Activated naive CD8-positive, alpha-beta T cell treated with anti-CD3 and anti-CD28 coated beads, Interleukin-2, amount 50 U/mL, for 16 hours (primary cell): ENCODE results near the gene SLC26A8.
"Not testable (repeated sequence)": the region's sequence is repeated elsewhere in the genome, so short reads cannot be mapped to it uniquely, and the experiment has no call there.

Experiments used
- DNase-seq: peaks from one replicate; pipeline ENCODE4 v3.0.0-alpha.2; 2020; ENCODE audit warnings: low read depth, low spot score

Gene SLC26A8

DNA sequence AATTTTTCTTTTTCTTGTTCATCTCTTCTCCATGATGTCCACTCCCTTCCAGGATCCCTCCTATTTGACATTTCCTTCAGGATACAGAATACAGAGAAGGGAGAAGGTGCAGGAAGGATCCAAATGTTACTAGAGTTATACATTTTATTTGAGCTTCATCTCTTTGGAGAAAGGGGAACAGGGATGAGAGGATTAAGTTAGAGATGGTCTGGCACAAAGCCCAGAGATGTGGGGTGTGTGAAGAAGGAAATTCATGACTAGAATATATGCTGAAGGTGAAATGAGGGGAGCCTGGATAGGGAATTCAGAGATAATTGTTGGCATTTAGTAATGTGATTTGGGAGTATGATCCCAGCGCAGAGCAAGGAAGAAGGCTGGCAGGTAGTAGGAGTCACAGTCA lies 81.1 kb downstream of the SLC26A8 start:
- no peak for DNase-seq

DNA sequence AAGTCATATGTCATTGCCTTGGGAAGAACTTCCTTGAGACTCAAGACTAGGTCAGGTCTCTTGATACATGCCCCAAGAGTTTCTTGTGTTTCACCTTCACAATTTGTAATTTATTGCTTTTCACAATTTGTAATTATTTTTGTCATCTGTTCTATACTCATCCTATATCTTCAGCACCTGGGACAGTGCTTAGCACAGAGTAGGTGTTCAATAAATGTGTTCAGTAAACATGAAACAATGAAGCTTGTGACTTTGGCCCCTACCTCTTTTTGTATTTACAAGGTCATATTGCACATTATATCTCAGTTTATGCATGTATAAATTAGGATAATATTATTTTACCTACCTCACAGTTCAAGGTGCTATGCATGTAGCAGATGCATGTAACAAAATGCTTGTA lies 82.1 kb downstream of the SLC26A8 start:
- no peak for DNase-seq

DNA sequence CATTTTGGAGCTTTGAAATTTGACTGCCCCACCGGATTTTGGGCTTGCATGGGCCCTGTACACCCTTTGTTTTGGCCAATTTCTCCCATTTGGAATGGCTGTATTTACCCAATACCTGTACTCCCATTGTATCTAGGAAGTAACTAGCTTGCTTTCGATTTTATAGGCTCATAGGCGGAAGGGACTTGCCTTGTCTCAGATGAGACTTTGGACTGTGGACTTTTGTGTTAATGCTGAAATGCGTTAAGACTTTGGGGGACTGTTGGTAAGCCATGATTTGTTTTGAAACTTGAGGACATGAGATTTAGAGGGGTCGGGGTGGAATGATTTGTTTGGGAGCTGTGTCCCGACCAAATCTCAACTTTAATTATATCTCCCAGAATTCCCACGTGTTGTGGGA lies 83.3 kb downstream of the SLC26A8 start:
- not testable (repeated sequence) for DNase-seq

DNA sequence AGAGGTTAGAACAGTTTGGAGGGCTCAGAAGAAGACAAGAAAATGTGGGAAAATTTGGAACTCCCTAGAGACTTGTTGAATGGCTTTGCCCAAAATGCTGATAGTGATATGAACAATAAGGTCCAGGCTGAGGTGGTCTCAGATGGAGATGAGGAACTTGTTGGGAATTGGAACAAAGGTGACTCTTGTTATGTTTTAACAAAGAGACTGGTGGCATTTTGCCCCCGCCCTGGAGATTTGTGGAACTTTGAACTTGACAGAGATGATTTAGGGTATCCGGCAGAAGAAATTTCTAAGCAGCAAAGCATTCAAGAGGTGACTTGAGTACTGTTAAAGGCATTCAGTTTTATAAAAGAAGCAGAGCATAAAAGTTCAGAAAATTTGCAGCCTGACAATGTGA lies 84.4 kb downstream of the SLC26A8 start:
- DNase-seq: not testable (repeated sequence)

DNA sequence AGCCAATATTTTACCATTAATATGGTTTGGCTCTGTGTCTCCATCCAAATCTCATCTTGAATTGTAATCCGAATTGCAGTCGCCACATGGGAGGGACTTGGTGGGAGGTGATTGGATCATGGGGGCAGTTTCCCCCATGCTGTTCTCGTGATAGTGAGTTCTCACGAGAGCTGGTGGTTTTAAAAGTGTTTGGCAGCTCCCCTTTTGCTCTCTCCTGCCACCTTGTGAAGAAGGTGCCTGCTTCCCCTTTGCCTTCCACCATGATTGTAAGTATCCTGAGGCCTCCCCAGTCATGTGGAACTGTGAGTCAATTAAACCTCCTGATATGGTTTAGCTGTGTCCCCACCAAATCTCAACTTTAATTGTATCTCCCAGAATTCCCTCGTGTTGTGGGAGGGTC lies 85.2 kb downstream of the SLC26A8 start:
- DNase-seq: not testable (repeated sequence)

DNA sequence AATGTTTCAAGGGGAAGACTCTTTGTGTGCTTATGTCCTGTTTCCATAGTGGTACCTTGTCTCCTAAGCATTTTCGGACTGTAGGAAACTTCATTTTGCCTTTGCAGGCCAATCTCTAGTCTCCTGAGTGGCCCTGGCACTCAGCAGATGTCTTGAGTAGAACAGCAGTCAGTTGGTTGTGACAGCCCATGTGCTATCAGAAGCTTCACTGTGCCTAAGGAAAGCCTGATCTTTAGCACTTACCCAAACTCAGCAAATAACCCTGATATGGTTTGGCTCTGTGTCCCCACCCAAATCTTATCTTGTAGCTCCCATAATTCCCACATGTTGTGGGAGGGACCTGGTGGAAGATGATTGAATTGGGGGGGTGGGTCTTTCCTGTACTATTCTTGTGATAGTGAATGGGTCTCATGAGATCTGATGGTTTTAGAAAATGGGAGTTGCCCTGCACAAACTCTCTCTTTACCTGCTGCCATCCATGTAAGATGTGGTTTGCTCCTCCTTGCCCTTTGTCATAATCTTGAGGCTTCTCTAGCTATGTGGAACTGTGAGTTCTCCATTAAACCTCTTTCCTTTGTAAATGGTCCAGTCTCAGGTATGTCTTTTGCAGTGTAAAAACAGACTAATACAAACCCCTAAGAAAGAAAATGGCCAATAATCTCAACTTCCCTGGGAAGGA lies 87.6 kb downstream of the SLC26A8 start:
- DNase-seq: no peak

DNA sequence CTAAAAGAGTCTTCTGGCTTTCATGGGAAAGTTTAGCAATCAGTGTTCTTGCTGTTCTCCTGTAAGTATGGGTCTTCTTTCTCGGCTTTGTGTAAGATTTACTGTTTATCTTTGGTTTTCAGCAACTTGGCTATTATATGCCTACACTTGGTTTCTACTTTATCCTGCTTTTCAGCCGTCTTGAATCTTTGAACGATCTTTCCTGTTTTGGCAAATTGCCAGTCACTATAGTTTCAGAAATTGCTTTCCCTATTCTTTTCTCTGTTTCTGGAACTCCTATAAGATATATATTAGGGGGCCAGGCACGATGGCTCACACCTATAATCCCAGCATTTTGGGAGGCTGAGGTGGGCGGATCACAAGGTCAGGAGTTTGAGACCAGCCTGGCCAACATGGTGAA lies 89.0 kb downstream of the SLC26A8 start:
- no peak for DNase-seq

DNA sequence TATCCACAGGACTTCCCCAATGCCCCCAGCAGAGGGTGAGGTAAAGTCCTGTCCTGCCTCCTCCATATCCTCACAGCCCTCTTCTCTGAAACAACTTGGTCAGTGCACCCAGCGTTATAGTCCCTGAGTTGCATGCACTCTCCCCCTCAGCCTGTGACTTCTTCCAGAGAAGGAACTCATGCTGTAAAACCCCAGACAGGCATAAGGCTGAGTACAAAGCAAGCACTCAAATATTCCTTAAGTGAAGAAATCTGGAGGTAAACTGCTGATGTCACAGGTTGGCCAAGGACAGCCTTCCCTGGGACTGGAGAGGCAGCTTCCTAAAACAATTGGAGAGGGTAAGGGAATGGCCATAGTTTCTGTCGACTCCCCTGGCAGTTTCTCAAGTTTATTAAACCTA lies 90.6 kb downstream of the SLC26A8 start:
- DNase-seq: no peak

DNA sequence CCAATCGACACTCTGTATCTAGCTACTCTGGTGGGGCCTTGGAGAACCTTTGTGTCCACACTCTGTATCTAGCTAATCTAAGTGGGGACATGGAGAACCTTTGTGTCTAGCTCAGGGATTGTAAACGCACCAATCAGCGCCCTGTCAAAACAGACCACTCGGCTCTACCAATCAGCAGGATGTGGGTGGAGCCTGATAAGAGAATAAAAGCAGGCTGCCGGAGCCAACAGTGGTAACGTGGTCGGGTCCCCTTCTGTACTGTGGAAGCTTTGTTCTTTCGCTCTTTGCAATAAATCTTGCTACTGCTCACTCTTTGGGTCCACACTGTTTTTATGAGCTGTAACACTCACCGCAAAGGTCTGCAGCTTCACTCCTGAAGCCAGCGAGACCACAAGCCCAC lies 92.6 kb downstream of the SLC26A8 start:
- DNase-seq: not testable (repeated sequence)

DNA sequence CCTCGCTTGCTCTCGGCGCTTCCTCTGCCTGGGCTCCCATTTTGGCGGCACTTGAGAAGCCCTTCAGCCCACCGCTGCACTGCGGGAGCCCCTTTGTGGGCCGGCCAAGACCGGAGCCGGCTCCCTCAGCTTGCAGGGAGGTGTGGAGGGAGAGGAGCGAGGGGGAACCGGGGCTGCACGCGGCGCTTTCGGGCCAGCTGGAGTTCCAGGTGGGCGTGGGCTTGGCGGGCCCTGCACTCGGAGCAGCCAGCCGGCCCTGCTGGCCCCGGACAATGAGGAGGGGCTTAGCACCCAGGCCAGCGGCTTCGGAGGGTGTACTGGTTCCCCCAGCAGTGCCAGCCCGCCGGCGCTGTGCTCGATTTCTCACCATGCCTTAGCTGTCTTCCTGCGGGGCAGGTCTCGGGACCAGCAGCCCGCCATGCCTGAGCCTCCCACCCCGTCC lies 93.3 kb downstream of the SLC26A8 start:
- no peak for DNase-seq

DNA sequence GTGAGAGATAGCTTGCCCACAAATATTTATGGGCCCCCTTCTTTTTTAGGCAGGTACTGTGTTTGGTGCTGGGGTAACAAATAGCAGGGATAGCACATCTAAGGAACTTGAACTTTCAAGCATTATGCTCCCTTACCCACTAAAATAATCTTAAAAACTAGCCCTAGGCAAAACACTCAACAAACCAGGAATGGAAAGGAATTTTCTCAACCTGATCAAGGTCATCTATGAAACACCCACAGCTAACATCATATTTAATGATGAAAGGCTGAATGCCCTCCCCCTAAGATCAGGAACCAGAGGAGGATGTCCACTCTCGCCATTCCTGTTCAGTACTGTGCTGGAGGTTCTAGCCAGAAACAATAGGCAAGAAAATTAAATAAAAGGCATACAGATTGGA lies 94.8 kb downstream of the SLC26A8 start:
- DNase-seq: no peak

DNA sequence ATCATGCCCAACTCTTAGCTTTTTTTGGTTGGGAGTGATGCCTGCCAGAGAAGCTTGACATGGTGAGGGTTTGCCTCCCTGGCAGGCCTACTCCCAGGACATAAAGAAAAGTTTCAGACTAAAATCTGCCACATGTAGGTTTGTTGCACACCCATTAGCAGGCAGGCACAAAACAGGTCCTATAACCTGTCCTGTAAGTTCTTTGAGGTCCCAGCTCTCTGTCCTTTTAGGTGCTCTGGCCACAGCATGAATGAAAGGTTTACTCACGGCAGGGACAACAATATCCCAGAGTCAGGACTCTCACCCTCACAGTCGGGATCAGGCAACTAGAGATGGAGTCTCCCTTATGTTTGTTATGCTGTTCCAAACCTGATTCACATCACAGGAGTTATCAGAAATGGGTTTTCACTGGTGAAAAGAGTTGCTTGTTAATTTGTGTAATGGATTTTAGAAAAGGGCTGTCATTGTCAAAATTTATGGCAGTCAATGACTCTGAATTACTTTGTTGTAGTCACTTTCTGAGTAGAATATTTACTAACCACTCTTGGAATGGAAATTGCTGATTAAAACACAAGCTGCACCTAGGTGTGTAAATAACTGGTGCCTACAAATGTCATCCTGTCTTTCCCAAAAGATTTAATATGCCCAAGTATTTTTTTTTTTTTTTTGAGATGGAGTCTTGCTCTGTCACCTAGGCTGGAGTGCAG lies 97.8 kb downstream of the SLC26A8 start:
- DNase-seq: no peak

DNA sequence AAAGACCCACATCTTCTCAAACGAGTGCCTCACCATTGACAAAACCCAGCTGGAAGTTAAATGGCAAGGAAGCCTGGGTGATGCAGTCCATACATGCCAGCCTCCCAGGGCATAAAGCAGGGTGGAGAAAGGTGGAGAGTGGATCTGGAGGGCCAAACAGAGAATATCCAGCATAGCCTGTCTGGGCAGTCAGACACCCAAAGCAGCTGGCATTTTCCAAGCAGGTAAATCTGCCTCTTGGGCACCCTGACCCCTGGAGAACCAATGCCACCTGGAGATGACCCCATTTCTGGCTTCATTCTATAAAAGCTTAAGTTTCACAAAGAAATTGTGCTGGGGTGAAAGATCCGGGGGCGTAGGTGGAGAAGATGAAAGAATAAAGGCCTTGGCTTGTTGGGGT lies 98.5 kb downstream of the SLC26A8 start:
- no peak for DNase-seq

DNA sequence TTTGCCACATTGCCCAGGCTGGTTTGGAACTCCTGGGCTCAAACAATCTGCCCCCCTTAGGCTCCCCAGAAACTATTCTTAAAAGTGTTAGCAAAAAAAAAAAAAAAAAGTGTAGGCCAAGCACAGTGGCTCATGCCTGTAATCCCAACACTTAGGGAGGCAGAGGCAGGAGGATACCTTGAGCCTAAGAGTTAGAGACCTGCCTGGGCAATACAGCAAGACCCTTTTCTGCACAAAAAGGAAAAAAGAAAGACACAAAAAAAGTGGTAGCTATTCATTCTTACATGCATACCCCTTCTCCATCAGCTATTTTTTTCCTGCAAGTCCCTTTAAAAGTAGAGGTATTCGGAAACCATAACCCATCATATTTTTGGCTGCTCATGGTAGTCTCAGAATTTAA lies 100.3 kb downstream of the SLC26A8 start:
- DNase-seq: no peak

DNA sequence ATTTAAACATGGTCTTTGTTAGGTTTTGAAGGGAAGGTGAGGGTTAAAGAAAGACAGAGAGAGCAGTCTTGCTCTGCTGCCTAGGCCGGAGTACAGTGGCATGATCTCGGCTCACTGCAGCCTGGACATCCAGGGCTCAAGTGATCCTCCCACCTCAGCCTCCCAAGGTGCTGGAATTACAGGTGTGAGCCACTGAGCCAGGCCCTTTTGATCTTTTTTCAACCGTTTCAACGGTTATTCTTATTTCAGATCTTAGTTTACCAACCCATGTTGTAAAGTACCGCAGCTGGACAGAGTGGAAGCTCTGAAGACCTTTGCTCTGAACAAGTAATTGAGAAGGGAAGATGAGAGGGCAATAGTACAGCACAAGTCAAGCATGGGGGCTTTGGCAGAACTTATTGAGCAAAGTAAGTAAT lies 102.3 kb downstream of the SLC26A8 start:
- no peak for DNase-seq

DNA sequence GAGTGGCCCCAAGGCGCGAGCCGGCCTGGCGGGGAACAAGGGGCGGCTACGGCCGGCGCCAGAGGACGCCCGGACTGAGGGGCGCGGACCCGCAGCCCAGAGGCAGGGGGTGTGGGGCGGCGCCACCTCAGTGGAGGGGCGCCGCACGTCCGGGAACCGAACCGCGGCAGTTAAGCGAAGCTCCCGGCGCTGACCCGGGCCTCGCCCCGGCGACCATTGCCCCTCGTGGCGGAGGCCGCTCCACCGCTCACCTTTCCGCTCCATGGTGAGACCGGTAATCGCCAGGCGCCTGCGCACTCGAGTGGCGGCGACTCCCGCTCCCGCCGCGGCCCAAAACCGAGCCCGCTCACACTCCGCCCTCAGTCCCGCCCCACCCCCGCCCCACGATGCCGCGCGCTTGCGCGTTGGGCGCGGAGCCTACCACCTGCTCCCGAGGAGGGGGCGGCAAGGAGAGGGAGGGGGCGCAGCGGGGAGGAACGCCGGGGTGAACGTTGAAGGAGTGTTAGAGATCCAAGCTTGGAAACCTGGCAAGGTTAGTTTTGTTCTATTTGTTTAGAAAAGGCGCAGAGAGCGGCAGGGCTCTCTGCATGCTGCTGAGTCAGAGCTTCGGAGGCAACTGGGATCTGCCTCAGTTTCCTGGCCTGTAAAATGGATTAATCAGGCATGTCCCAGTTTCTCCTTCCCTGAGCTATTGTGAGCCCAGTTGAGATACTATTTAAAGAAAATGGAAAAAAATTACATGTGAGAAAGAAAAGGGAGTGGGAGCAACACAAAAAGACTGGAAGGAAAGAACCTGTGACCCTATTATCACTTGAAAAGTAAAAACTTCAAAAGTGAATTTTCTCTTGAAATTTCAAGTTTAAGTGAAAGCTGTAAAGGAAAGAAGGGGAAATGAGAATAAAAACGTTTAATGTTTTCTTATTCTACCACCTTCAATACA lies 103.4 kb downstream of the SLC26A8 start, which contains the start of gene SRPK1:
Gene SRPK1 (minus strand): TSS at position 306 of the 940 bp plus-strand sequence. CDS start 42 bp downstream, at position 264.
- DNase-seq: peak; percentile 70

DNA sequence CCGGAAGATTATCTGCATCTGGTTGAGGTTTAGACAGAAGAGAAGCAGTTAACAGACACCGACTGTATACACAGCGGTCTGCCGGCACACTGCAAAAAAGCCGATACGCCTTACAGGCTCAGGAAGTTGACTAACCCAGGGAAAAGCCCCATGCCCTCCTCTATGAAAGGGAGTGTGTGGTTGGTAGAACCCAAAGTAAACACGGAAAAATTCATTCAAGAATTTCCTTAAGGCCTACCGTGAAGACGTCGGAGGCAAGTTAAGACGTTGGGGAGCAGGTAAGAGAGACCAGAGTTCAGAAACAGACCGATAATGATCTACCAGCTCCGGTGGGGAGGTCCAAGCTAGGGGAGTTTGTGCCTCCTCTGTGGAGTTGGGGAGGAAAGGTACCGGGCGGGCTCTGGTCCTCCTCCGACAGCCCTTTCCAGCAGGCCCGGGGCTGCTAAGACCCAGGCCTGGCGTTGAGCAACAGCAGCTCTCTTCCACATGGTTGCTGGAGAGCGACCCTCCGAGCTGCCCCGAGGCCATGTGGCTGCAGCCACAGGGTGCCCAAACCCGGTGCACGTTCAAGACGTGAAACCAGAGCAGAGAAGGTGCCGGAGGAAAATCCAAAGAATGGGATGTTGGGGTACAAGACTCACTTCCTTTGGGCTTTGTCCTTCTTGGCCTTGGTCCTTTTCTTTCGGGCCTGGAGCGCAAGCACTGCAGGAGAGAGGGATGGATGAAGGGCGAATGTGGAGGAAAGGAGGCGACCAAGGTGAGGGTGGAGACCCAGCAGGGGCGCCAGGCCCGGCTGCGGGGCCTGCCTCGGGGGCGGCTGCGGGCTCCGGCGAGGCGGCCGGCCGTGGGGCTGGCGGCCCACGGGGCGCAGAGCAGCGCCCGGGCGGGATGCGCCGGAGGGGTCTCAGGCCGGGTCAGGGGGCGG lies 104.4 kb downstream of the SLC26A8 start:
- DNase-seq: no peak

DNA sequence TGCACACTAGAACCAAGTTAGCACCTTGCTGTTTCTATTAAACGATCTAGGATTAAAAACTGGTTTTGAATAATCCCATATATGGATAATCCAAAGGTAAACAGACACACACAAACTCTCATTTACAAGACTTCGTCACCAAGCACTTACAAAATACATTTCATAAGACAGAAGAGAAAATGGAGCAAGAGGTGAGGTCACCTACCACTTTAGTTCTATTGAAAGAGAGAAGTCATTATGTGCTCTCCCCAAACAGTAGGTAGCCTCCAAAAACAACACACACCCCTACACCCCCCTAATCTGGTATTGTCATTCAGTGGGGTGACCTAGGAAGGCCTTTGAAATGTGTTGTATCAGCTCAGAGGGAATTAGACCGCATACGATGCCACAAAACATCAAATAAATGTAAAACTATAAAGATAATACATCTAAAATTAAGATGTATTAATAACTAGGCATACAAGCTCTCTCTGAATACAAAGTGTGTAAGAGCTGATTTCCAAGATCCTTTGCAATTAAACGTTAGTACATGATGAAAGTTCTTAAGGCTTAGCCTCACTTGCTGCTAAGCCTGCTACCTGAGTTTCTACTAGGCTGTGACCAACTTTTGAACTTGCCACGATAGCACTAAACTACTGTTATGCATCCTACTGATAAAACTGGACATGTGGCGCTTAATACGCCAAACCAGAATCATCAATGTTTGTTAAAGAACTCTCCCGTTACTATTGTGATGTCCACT lies 105.2 kb downstream of the SLC26A8 start:
- DNase-seq: no peak

DNA sequence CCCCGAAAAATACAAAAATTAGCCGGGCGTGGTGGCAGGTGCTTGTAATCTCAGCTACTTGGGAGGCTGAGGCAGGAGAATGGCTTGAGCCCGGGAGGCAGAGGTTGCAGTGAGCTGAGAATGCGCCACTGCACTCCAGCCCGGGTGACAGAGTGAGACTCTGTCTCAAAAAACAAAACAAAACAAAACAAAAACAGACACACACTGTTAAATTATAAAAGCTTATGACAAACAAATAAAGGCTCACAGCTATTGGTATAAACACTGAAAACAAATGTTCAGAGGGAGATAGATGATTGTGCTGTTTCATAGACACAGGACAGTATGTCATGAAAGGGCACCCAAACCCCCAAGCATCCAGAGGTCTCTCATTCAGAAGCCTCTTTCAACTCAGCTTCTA lies 107.5 kb downstream of the SLC26A8 start:
- not testable (repeated sequence) for DNase-seq

DNA sequence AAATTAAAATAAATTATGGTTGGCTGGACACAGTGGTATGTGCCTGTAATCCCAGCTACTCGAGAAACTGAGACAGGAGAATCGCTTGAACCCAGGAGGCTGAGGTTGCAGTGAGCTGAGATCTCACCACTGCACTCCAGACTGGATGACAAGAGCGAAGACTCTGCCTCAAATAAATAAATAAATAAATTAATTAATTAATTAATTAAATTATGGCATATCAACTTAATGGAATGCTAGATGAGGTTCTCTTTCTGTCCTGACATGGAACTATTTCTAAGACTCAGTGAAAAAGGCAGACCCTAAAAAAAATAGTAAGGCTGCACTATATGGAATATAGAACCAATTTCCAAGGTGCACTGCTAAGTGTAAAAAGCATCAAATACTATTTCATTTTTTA lies 108.4 kb downstream of the SLC26A8 start:
- no peak for DNase-seq
